NB4 (cell line): Measurements from ENCODE around the gene NFAM1.

Source experiments
- DNase-seq: peaks from one replicate; pipeline ENCODE4 v3.0.0; 2010; ENCODE audit warnings: low read depth
- H3K4me3 ChIP-seq: one replicate; pipeline ENCODE4 v1.5.1; 2011; ENCODE audit warnings: mild to moderate bottlenecking, low read depth, low read length, moderate library complexity
- CTCF ChIP-seq: IDR thresholded peaks from one replicate; pipeline ENCODE4 v1.5.1; 2012; ENCODE audit warnings: low read depth, low read length
- MAX ChIP-seq: IDR thresholded peaks from 2 replicates; pipeline ENCODE4 v1.6.1; 2011; ENCODE audit warnings: low read depth, low read length
- MYC ChIP-seq: IDR thresholded peaks from 2 replicates; pipeline ENCODE4 v1.6.1; 2011; ENCODE audit warnings: low read depth, low read length
- POLR2A ChIP-seq: IDR thresholded peaks from 2 replicates; pipeline ENCODE4 v1.6.1; 2011; ENCODE audit warnings: mild to moderate bottlenecking; ENCODE audit not compliant: insufficient read length; ENCODE audit errors: extremely low read depth

The NFAM1 gene

GRCh38 chr22:42353883-42354727, 78.1 kb downstream of the NFAM1 start:
- no peak for DNase-seq
- TF ChIP-seq CTCF, result no peak
- TF ChIP-seq POLR2A, result no peak
- no peak for TF ChIP-seq MYC
- no peak for TF ChIP-seq MAX
- H3K4me3 ChIP-seq, result no peak overlapping the region

GRCh38 chr22:42350373-42350772, 81.8 kb downstream of the NFAM1 start:
- DNase-seq, result no peak
- H3K4me3 ChIP-seq, result no peak overlapping the region
- TF ChIP-seq POLR2A, result no peak
- no peak for TF ChIP-seq MAX
- no peak for TF ChIP-seq MYC
- no peak for TF ChIP-seq CTCF

GRCh38 chr22:42347281-42347824, 84.8 kb downstream of the NFAM1 start:
- no peak overlapping the region for H3K4me3 ChIP-seq
- no peak for DNase-seq
- no peak for TF ChIP-seq POLR2A

- no peak overlapping the region for H3K4me3 ChIP-seq
- TF ChIP-seq CTCF, result no peak
- no peak for TF ChIP-seq MAX
- no peak for TF ChIP-seq MYC
- TF ChIP-seq POLR2A, result no peak
- no peak for DNase-seq
These were observed 85.5 kb downstream of the NFAM1 start for GRCh38 chr22:42346722-42347121.

GRCh38 chr22:42345458-42345857, 86.7 kb downstream of the NFAM1 start:
- DNase-seq, result no peak
- TF ChIP-seq MAX (no peak), CTCF (no peak), MYC (no peak), POLR2A (no peak)
- no peak overlapping the region for H3K4me3 ChIP-seq

- H3K4me3 ChIP-seq, result no peak overlapping the region
- DNase-seq, result no peak
- no peak for TF ChIP-seq POLR2A
- no peak for TF ChIP-seq MYC
- no peak for TF ChIP-seq MAX
- no peak for TF ChIP-seq CTCF
These were observed 87.8 kb downstream of the NFAM1 start for GRCh38 chr22:42344361-42344905.
